Endothelial cell of umbilical vein (primary cell): ENCODE measurements around the gene SZT2. TPM values are rescaled to one million over a fixed set of nuclear protein-coding genes. Genes with fewer than 3 reads are reported as not detected.

Experiments used
- BruUV-seq: library from RNA; stranded (reverse); fragments of 400-500 nt; replicated peaks from 2 replicates; lab custom pipeline; 2021; lab: Mats Ljungman, UMichigan
- CTCF ChIA-PET: fragments of 300-600, 350-600 bp; sonication (Branson Sonifier 250); formaldehyde crosslinking; loops from one replicate; lab custom pipeline; 2021; ENCODE audit warnings: antibody characterized with exemption, inconsistent platforms; lab: Charles Lee
- POLR2A ChIA-PET: fragments of 300-600, 350-600 bp; sonication (Branson Sonifier 250); formaldehyde crosslinking; loops from one replicate; lab custom pipeline; 2021; ENCODE audit warnings: antibody characterized with exemption, inconsistent platforms; lab: Charles Lee
- DNase-seq: peaks from one replicate; pipeline ENCODE4 v3.0.0-alpha.2; 2011; ENCODE audit warnings: low read depth, low spot score
- FAIRE-seq: peaks from 2 replicates; lab custom pipeline; 2011; peaks lifted over from hg19 to GRCh38; lab: Jason Lieb, UNC
- H2AFZ ChIP-seq: 2 replicates; pipeline ENCODE4 v1.6.0; 2012; ENCODE audit warnings: low read depth, low read length, control low read depth, inconsistent platforms
- H3K27ac ChIP-seq: 2 replicates; pipeline ENCODE4 v1.5.1; 2011; ENCODE audit warnings: low read depth, mild to moderate bottlenecking, control low read depth, low read length, moderate library complexity; ENCODE audit not compliant: insufficient read depth
- H3K27me3 ChIP-seq, 2 experiments: 2 replicates each; pipeline versions ENCODE4 v1.6.0 to v1.6.1; 2011; ENCODE audit warnings: low read length in 2 of 2, mixed read lengths in 1 of 2; ENCODE audit not compliant: control insufficient read depth in 2 of 2, insufficient read depth in 2 of 2
- H3K36me3 ChIP-seq, 2 experiments: 2 replicates in 1 of 2; 3 replicates in 1 of 2; pipeline ENCODE4 v1.5.1; 2011; ENCODE audit warnings: low read length in 2 of 2, mild to moderate bottlenecking in 1 of 2, moderate library complexity in 1 of 2; ENCODE audit not compliant: control insufficient read depth in 2 of 2, insufficient read depth in 2 of 2; ENCODE audit errors: extremely low read depth in 1 of 2
- H3K4me1 ChIP-seq: 3 replicates; pipeline ENCODE4 v1.5.1; 2011; ENCODE audit warnings: mild to moderate bottlenecking, low read length; ENCODE audit not compliant: control insufficient read depth, insufficient read depth; ENCODE audit errors: extremely low read depth
- H3K4me2 ChIP-seq: 2 replicates; pipeline ENCODE4 v1.6.1; 2011; ENCODE audit warnings: low read length, control low read depth, mixed read lengths; ENCODE audit not compliant: insufficient read depth
- H3K4me3 ChIP-seq, 3 experiments: fragments of 200-600 bp in 1 of 3; sonication (generic), shearing (Covaris generic) in 1 of 3; replicated peaks in 1 of 3; 2 replicates each; pipeline ENCODE4 v1.5.1; 2011 to 2016; ENCODE audit warnings: control low read depth in 3 of 3, low read length in 3 of 3, mild to moderate bottlenecking in 2 of 3, inconsistent platforms in 1 of 3, low read depth in 1 of 3, moderate library complexity in 1 of 3; ENCODE audit not compliant: insufficient read depth in 1 of 3
- H3K79me2 ChIP-seq: 2 replicates; pipeline ENCODE4 v1.6.0; 2012; ENCODE audit warnings: low read length, inconsistent platforms; ENCODE audit not compliant: control insufficient read depth, insufficient read depth
- H3K9ac ChIP-seq: replicated peaks from 2 replicates; pipeline ENCODE3; 2011; ENCODE audit warnings: low read length, control low read depth; ENCODE audit not compliant: insufficient read depth; ENCODE audit errors: extremely low read depth
- H3K9me1 ChIP-seq: replicated peaks from 3 replicates; pipeline ENCODE4 v1.6.0; 2011; ENCODE audit warnings: mild to moderate bottlenecking, low read length; ENCODE audit not compliant: control insufficient read depth, insufficient read depth; ENCODE audit errors: extremely low read depth
- H3K9me3 ChIP-seq: replicated peaks from 2 replicates; pipeline ENCODE4 v1.5.1; 2012; ENCODE audit warnings: low read length, inconsistent platforms; ENCODE audit not compliant: control insufficient read depth, insufficient read depth
- H4K20me1 ChIP-seq: replicated peaks from 2 replicates; pipeline ENCODE3; 2011; ENCODE audit warnings: mild to moderate bottlenecking, low read length; ENCODE audit not compliant: control insufficient read depth, insufficient read depth; ENCODE audit errors: extremely low read depth
- FOS ChIP-seq: IDR thresholded peaks from 2 replicates; pipeline ENCODE4 v1.6.1; 2011; ENCODE audit warnings: mild to moderate bottlenecking, low read length, moderate library complexity, borderline replicate concordance; ENCODE audit not compliant: insufficient read depth
- GATA2 ChIP-seq: IDR thresholded peaks from 2 replicates; pipeline ENCODE4 v1.7.0; 2011; ENCODE audit warnings: low read depth, mild to moderate bottlenecking, moderate library complexity, mixed read lengths, low read length; ENCODE audit not compliant: insufficient read length, insufficient read depth
- JUN ChIP-seq: IDR thresholded peaks from 2 replicates; pipeline ENCODE4 v1.6.1; 2011; ENCODE audit warnings: borderline replicate concordance, low read depth; ENCODE audit not compliant: insufficient read length, insufficient read depth
- POLR2A ChIP-seq: IDR thresholded peaks from 2 replicates; pipeline ENCODE4 v1.6.1; 2012; ENCODE audit warnings: low read depth, mild to moderate bottlenecking, control low read depth, low read length
- POLR2AphosphoS5 ChIP-seq: IDR thresholded peaks from 2 replicates; pipeline ENCODE4 v1.6.1; 2012; ENCODE audit warnings: low read depth, mild to moderate bottlenecking, control low read depth, low read length, moderate library complexity; ENCODE audit not compliant: insufficient read depth
- dilution Hi-C: fragments of 300-500 bp; cut with MboI; formaldehyde crosslinking; loops from one replicate; pipeline ENCODE4 v1.15.0; 2019; ENCODE audit warnings: low sequenced_read_pairs; ENCODE audit not compliant: extremely low pct_ligation_motif_present
- intact Hi-C: fragments of 100-400 bp; cut with micrococcal nuclease; formaldehyde crosslinking; loops from one replicate; pipeline ENCODE4 v1.10.0; 2022
- polyA plus RNA-seq, 4 experiments: library from polyadenylated mRNA; depleted of rRNA in 3 of 4; stranded (reverse) in 3 of 4; unstranded in 1 of 4; fragments of >200 nt; gene quantifications; 2 replicates each; pipeline versions ENCODE4 v1.2.1 to v1.2.3, GENCODE V29; 2011 to 2012; ENCODE audit warnings: missing spikeins in 1 of 4
- total RNA-seq: library from RNA; stranded (reverse); gene quantifications from 2 replicates; pipeline ENCODE4 v1.2.3, GENCODE V29; 2021
- TF ChIP-seq, protein P1 (sequence below): IDR thresholded peaks from 2 replicates; pipeline ENCODE4 v1.6.1; 2011; ENCODE audit not compliant: insufficient read depth, insufficient read length
- TF ChIP-seq, protein P2 (sequence below), 2 donors: IDR thresholded peaks; 1 replicate in 1 of 2; 2 replicates in 1 of 2; pipeline ENCODE4 v1.5.1; 2011; ENCODE audit warnings: low read length in 2 of 2, mild to moderate bottlenecking in 2 of 2, moderate library complexity in 2 of 2, control low read depth in 1 of 2, inconsistent platforms in 1 of 2, low read depth in 1 of 2; ENCODE audit not compliant: insufficient read depth in 1 of 2; ENCODE audit errors: extremely low read depth in 1 of 2

SZT2 gene
- total and polyA plus RNA-seq, 2 donors (not counting 3 experiments of a cell fraction or from before 2014, with no cell fraction given) = 11.4 to 49.9 TPM

DNA sequence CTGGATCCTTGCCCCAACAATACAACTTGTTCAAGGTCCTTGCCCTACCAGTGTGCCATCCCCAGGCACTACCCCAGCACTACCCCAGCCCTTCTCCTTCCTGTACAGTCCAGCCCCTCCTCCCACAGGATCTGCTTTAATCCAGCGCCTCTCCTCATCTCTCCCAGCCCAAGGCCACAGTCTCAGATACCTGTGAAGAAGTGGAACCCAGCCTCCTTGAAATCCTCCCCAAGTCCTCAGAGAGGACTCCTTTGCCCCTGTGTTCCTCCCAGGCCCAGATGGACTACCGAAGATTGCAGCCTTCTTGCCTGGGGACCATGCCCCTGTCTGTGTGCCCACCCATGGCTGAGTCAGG lies 37.4 kb upstream of the SZT2 start:
- BruUV-seq = no TSS peak
- DNase-seq = no peak
- Histone ChIP-seq H3K9me3 (no peaks in the 10 kb centered on the region), H3K4me3 (no peak overlapping the region), H3K79me2 (no peaks in the 10 kb centered on the region), H2AFZ (no peak overlapping the region), H3K4me1 (peaks cover 3% of the 10 kb centered on the region), H3K27ac (no peak overlapping the region), H4K20me1 (no peaks in the 10 kb centered on the region), H3K9me1 (no peaks in the 10 kb centered on the region), H3K9ac (no peak overlapping the region), H3K36me3 (no peaks in the 10 kb centered on the region), H3K4me2 (no peak overlapping the region), H3K27me3 (no peaks in the 10 kb centered on the region)
- ChIA-PET POLR2A (no interaction called here), CTCF (no interaction called here)
- dilution Hi-C loops (no loop called here), intact Hi-C loops (no loop called here)
- TF ChIP-seq POLR2A (no peak), GATA2 (no peak), POLR2AphosphoS5 (no peak), FOS (no peak)
- TF ChIP-seq, protein P1, sequence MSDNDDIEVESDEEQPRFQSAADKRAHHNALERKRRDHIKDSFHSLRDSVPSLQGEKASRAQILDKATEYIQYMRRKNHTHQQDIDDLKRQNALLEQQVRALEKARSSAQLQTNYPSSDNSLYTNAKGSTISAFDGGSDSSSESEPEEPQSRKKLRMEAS = no peak
- TF ChIP-seq, protein P2, sequence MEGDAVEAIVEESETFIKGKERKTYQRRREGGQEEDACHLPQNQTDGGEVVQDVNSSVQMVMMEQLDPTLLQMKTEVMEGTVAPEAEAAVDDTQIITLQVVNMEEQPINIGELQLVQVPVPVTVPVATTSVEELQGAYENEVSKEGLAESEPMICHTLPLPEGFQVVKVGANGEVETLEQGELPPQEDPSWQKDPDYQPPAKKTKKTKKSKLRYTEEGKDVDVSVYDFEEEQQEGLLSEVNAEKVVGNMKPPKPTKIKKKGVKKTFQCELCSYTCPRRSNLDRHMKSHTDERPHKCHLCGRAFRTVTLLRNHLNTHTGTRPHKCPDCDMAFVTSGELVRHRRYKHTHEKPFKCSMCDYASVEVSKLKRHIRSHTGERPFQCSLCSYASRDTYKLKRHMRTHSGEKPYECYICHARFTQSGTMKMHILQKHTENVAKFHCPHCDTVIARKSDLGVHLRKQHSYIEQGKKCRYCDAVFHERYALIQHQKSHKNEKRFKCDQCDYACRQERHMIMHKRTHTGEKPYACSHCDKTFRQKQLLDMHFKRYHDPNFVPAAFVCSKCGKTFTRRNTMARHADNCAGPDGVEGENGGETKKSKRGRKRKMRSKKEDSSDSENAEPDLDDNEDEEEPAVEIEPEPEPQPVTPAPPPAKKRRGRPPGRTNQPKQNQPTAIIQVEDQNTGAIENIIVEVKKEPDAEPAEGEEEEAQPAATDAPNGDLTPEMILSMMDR (IDR thresholded peaks at IDR 0.05; ENCODE audit: extremely low read depth in 1 of 2, insufficient read depth in 1 of 2, low read depth in 1 of 2, low read length in 2 of 2) = no peak
- FAIRE-seq = no peak

GRCh38 chr1:43352881-43353280 lies 36.8 kb upstream of the SZT2 start:
- Histone ChIP-seq H2AFZ (no peak overlapping the region), H4K20me1 (no peaks in the 10 kb centered on the region), H3K36me3 (no peaks in the 10 kb centered on the region), H3K79me2 (no peaks in the 10 kb centered on the region), H3K27me3 (no peaks in the 10 kb centered on the region), H3K27ac (no peak overlapping the region), H3K9ac (no peak overlapping the region), H3K9me1 (no peaks in the 10 kb centered on the region), H3K4me3 (no peak overlapping the region), H3K9me3 (no peaks in the 10 kb centered on the region), H3K4me2 (no peak overlapping the region), H3K4me1 (peaks cover 6% of the 10 kb centered on the region)
- ChIA-PET CTCF (no interaction called here), POLR2A (no interaction called here)
- intact Hi-C loops = no loop called here
- no peak for FAIRE-seq
- TF ChIP-seq POLR2A = no peak
- TF ChIP-seq POLR2AphosphoS5 = no peak
- no peak for TF ChIP-seq GATA2
- no peak for TF ChIP-seq JUN
- BruUV-seq = no TSS peak
- dilution Hi-C loops = no loop called here
- no peak for DNase-seq
